ENCODE data around the gene SUZ12. TPM values are rescaled to one million over a fixed set of nuclear protein-coding genes. Genes with fewer than 3 reads are reported as not detected.
"Not testable (repeated sequence)": the region's sequence is repeated elsewhere in the genome, so short reads cannot be mapped to it uniquely, and the experiment has no call there.

SUZ12 gene
- total and polyA plus RNA-seq, 2 donors from 2014 or later = 10.2 to 23.5 TPM

DNA sequence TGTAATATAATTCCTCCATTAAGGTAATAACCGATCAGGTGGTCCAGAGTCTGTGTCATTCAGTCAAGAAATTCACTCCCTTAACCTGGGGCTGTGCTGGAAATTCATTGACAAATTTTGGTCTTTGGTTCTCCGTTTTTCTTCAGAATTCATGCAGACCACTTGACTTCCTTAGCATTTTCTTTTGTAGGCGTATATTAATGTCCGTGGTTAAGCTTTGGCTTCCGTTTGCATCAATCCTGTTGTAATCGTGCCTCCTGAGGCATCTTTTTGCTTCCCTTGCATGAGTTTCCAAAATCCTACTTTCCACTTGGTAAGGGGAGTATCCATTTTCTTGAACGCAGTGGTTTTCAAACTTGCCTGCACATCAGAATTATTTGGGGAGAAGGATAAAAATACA, 79.4 kb downstream of the SUZ12 start:
- Histone ChIP-seq H3K27ac (ENCODE audit: low read depth in 2 of 2, low read length in 2 of 2) (no peak overlapping the region), H3K27me3 (ENCODE audit: control insufficient read depth, insufficient read depth, low read length) (no peaks in the 10 kb centered on the region), H3K9me3 (ENCODE audit: control insufficient read depth in 2 of 3, insufficient read depth in 1 of 3, low read length in 3 of 3) (no peaks in the 10 kb centered on the region), H3K9ac (ENCODE audit: low read length in 3 of 3) (no peak overlapping the region), H3K4me1 (ENCODE audit: control insufficient read depth in 2 of 3, insufficient read depth in 2 of 3, low read depth in 1 of 3, low read length in 3 of 3) (no peaks in the 10 kb centered on the region), H3K36me3 (ENCODE audit: control insufficient read depth in 2 of 3, insufficient read depth in 3 of 3, low read length in 3 of 3) (peaks cover 0 to under 1% (median 0%) of the 10 kb centered on the region in 3 donors), H3K4me3 (ENCODE audit: low read length in 3 of 3) (no peak overlapping the region)
- intact Hi-C loops (cut with DNase I) = no loop called here
- DNase-seq = no peak
- TF ChIP-seq, protein P1, sequence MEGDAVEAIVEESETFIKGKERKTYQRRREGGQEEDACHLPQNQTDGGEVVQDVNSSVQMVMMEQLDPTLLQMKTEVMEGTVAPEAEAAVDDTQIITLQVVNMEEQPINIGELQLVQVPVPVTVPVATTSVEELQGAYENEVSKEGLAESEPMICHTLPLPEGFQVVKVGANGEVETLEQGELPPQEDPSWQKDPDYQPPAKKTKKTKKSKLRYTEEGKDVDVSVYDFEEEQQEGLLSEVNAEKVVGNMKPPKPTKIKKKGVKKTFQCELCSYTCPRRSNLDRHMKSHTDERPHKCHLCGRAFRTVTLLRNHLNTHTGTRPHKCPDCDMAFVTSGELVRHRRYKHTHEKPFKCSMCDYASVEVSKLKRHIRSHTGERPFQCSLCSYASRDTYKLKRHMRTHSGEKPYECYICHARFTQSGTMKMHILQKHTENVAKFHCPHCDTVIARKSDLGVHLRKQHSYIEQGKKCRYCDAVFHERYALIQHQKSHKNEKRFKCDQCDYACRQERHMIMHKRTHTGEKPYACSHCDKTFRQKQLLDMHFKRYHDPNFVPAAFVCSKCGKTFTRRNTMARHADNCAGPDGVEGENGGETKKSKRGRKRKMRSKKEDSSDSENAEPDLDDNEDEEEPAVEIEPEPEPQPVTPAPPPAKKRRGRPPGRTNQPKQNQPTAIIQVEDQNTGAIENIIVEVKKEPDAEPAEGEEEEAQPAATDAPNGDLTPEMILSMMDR (IDR thresholded peaks at IDR 0.05; ENCODE audit: borderline replicate concordance, extremely low read depth, insufficient read depth) = no peak
- no peak for FAIRE-seq

DNA sequence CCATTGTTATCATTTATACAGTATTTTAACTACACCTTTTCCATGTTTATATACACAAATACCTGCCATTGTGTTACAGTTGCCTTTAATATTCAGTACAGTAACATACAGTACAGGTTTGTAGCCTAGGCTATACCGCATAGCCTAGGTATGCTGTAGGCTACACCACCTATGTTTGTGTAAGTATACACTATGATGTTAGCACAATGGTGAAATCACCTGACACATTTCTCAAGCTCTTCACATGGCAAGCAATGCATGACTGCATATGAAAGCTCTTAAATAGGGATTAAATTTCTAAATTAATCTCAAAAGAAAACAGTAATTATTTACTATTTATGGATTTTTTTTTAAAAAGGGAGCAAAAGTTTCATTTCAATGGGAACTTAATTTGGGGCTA, 82.4 kb downstream of the SUZ12 start:
- TF ChIP-seq, protein P1 (IDR thresholded peaks at IDR 0.05; ENCODE audit: borderline replicate concordance, extremely low read depth, insufficient read depth) = no peak
- DNase-seq = no peak
- intact Hi-C loops (cut with DNase I) = no loop called here
- Histone ChIP-seq H3K27me3 (ENCODE audit: control insufficient read depth, insufficient read depth, low read length) (no peaks in the 10 kb centered on the region), H3K4me3 (ENCODE audit: low read length in 3 of 3) (no peak overlapping the region), H3K9me3 (ENCODE audit: control insufficient read depth in 2 of 3, insufficient read depth in 1 of 3, low read length in 3 of 3) (no peaks in the 10 kb centered on the region), H3K4me1 (ENCODE audit: control insufficient read depth in 2 of 3, insufficient read depth in 2 of 3, low read depth in 1 of 3, low read length in 3 of 3) (no peaks in the 10 kb centered on the region), H3K9ac (ENCODE audit: low read length in 3 of 3) (no peak overlapping the region), H3K27ac (ENCODE audit: low read depth in 2 of 2, low read length in 2 of 2) (no peak overlapping the region), H3K36me3 (ENCODE audit: control insufficient read depth in 2 of 3, insufficient read depth in 3 of 3, low read length in 3 of 3) (peaks cover 0 to 4% (median 0%) of the 10 kb centered on the region in 3 donors)
- FAIRE-seq = no peak

DNA sequence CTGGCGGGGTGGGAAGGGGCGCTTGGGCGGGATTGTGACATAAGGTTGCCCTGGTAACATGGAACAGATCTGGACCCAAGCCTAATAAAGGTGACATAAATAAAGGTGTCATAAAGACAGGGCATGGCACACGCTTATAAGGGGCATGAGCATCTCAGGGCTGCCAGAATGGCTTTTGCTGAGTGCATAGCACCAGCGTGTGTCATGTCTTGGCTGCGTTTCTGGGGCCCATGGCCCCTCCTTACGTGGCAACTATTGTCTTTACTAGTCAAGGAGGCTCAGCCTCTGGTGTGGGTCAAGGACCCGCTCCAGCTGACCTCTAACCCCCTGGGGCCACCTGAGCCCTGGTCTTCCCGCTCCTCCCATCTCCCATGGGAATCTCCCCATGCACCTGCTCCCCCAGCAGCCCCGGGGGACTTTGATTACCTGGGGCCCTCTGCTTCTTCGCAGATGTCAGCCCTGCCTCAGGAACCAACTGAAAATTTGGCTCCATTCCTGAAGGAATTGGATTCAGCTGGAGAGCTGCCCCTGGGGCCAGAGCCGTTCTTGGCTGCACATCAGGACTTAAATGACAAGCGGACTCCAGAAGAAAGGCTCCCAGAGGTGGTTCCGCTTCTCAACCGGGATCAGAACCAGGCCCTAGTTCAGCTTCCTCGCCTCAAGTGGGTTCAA, 84.3 kb downstream of the SUZ12 start:
- FAIRE-seq (no peak), DNase-seq (no peak)
- intact Hi-C loops (cut with DNase I) = no loop called here
- Histone ChIP-seq H3K36me3 (ENCODE audit: control insufficient read depth in 2 of 3, insufficient read depth in 3 of 3, low read length in 3 of 3) (peaks cover 0 to 4% (median 0%) of the 10 kb centered on the region in 3 donors), H3K27ac (ENCODE audit: low read depth in 2 of 2, low read length in 2 of 2) (no peak overlapping the region), H3K4me3 (ENCODE audit: low read length in 3 of 3) (no peak overlapping the region), H3K27me3 (ENCODE audit: control insufficient read depth, insufficient read depth, low read length) (no peaks in the 10 kb centered on the region), H3K4me1 (ENCODE audit: control insufficient read depth in 2 of 3, insufficient read depth in 2 of 3, low read depth in 1 of 3, low read length in 3 of 3) (no peaks in the 10 kb centered on the region), H3K9ac (ENCODE audit: low read length in 3 of 3) (no peak overlapping the region), H3K9me3 (ENCODE audit: control insufficient read depth in 2 of 3, insufficient read depth in 1 of 3, low read length in 3 of 3) (no peaks in the 10 kb centered on the region)
- TF ChIP-seq, protein P1 (IDR thresholded peaks at IDR 0.05; ENCODE audit: borderline replicate concordance, extremely low read depth, insufficient read depth) = no peak

DNA sequence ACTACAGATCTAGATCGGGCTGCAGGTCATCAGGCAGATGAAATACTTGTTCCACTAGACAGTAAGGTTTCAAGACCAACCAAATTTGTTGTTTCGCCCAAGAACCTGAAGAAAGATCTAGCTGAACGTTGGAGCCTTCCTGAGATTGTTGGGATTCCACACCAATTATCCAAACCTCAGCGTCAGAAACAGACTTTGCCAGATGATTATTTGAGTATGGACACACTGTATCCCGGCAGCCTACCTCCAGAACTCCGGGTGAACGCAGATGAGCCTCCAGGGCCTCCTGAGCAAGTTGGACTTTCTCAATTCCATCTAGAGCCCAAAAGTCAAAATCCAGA, 84.8 kb downstream of the SUZ12 start:
- Histone ChIP-seq H3K9ac (ENCODE audit: low read length in 3 of 3) (no peak overlapping the region), H3K27ac (ENCODE audit: low read depth in 2 of 2, low read length in 2 of 2) (no peak overlapping the region), H3K9me3 (ENCODE audit: control insufficient read depth in 2 of 3, insufficient read depth in 1 of 3, low read length in 3 of 3) (no peaks in the 10 kb centered on the region), H3K4me3 (ENCODE audit: low read length in 3 of 3) (no peak overlapping the region), H3K36me3 (ENCODE audit: control insufficient read depth in 2 of 3, insufficient read depth in 3 of 3, low read length in 3 of 3) (peaks cover 0 to 4% (median 0%) of the 10 kb centered on the region in 3 donors), H3K4me1 (ENCODE audit: control insufficient read depth in 2 of 3, insufficient read depth in 2 of 3, low read depth in 1 of 3, low read length in 3 of 3) (no peaks in the 10 kb centered on the region), H3K27me3 (ENCODE audit: control insufficient read depth, insufficient read depth, low read length) (no peaks in the 10 kb centered on the region)
- FAIRE-seq = no peak
- no peak for DNase-seq
- intact Hi-C loops (cut with DNase I) = no loop called here
- TF ChIP-seq, protein P1 (IDR thresholded peaks at IDR 0.05; ENCODE audit: borderline replicate concordance, extremely low read depth, insufficient read depth) = no peak

DNA sequence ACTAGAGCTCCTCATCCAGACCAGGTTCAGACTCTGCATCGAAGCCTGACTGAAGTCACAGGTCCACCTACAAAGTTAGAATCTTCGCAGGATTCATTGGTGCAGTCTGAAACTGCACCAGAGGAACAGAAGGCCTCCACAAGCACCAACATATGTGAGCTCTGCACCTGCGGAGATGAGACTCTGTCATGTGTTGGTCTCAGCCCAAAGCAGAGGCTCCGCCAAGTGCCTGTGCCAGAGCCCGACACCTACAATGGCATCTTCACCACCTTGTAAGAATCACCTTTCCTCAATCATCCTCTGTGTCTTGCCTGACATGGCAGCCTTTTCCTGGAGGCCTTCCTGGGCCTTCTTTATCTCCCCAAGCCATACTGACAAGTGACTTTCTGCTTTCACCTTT, 85.7 kb downstream of the SUZ12 start:
- H3K9ac ChIP-seq (ENCODE audit: low read length in 3 of 3); H3K36me3 ChIP-seq (ENCODE audit: control insufficient read depth in 2 of 3, insufficient read depth in 3 of 3, low read length in 3 of 3); intact Hi-C loops (cut with DNase I); H3K27me3 ChIP-seq (ENCODE audit: control insufficient read depth, insufficient read depth, low read length); H3K9me3 ChIP-seq (ENCODE audit: control insufficient read depth in 2 of 3, insufficient read depth in 1 of 3, low read length in 3 of 3); FAIRE-seq; H3K27ac ChIP-seq (ENCODE audit: low read depth in 2 of 2, low read length in 2 of 2); H3K4me1 ChIP-seq (ENCODE audit: control insufficient read depth in 2 of 3, insufficient read depth in 2 of 3, low read depth in 1 of 3, low read length in 3 of 3); H3K4me3 ChIP-seq (ENCODE audit: low read length in 3 of 3); DNase-seq: not testable (repeated sequence)
